K562 (cell line): Measurements from ENCODE around the gene BEND6. TPM values are rescaled to one million over a fixed set of nuclear protein-coding genes. Genes with fewer than 3 reads are reported as not detected.

Experiments
- CXXC5 ChIP-seq: fragments of 250-450 bp; sonication (Bioruptor Pico); IDR thresholded peaks from 2 replicates; pipeline ENCODE4 v1.8.0; 2022; ENCODE audit warnings: inconsistent platforms, mild to moderate bottlenecking, moderate library complexity
- ELK1 ChIP-seq: sonication (generic); formaldehyde crosslinking; IDR thresholded peaks from 2 replicates; pipeline ENCODE4 v1.8.1; 2022; ENCODE audit warnings: missing genetic modification reagents
- EP300 ChIP-seq: IDR thresholded peaks from 2 replicates; pipeline ENCODE4 v1.6.1; 2012; ENCODE audit warnings: low read length, improper control_type of control experiment
- FOXJ2 ChIP-seq: fragments of 200-800 bp; sonication (Bioruptor generic); IDR thresholded peaks from 2 replicates; pipeline ENCODE4 v1.6.1; 2016; ENCODE audit warnings: missing genetic modification characterization, missing compliant biosample characterization
- KHSRP ChIP-seq: fragments of 450-650 bp; IDR thresholded peaks from 2 replicates; pipeline ENCODE4 v1.6.1; 2017
- NCOR1 ChIP-seq: fragments of 450-650 bp; IDR thresholded peaks from 2 replicates; pipeline ENCODE4 v1.6.1; 2016; ENCODE audit warnings: mild to moderate bottlenecking, moderate library complexity
- NFIC ChIP-seq: fragments of 450-650 bp; IDR thresholded peaks from 2 replicates; pipeline ENCODE4 v1.6.1; 2017; ENCODE audit warnings: mild to moderate bottlenecking, inconsistent platforms
- PCBP1 ChIP-seq: fragments of 200-400 bp; formaldehyde crosslinking; IDR thresholded peaks from 2 replicates; pipeline ENCODE4 v1.6.1; 2018; ENCODE audit warnings: mild to moderate bottlenecking, low read depth, low read length; ENCODE audit not compliant: poor library complexity, severe bottlenecking
- PRDM10 ChIP-seq: fragments of 450-650 bp; IDR thresholded peaks from 2 replicates; pipeline ENCODE4 v1.6.1; 2018; ENCODE audit not compliant: partially characterized antibody
- RNF2 ChIP-seq: sonication (generic); IDR thresholded peaks from 2 replicates; pipeline ENCODE4 v1.6.1; 2016
- SAFB ChIP-seq: fragments of 200-400 bp; formaldehyde crosslinking; IDR thresholded peaks from 2 replicates; pipeline ENCODE4 v1.6.1; 2017; ENCODE audit warnings: low read depth, low read length, borderline replicate concordance
- SLC30A9 ChIP-seq: fragments of 250-450 bp; sonication (Bioruptor Pico); IDR thresholded peaks from 2 replicates; pipeline ENCODE4 v1.8.0; 2022; ENCODE audit warnings: mild to moderate bottlenecking, moderate library complexity
- SMAD2 ChIP-seq: fragments of 150-350 bp; IDR thresholded peaks from 2 replicates; pipeline ENCODE4 v1.6.1; 2014; ENCODE audit warnings: low read depth, mild to moderate bottlenecking, low read length
- SNRNP70 ChIP-seq: fragments of 200-400 bp; formaldehyde crosslinking; optimal IDR thresholded peaks from 2 replicates; pipeline ENCODE3; 2017; ENCODE audit warnings: low read depth, low read length
- SRSF7 ChIP-seq: fragments of 200-400 bp; formaldehyde crosslinking; optimal IDR thresholded peaks from 2 replicates; pipeline ENCODE3; 2017; ENCODE audit warnings: mild to moderate bottlenecking, low read depth, low read length
- SUPT5H ChIP-seq: fragments of 450-650 bp; IDR thresholded peaks from 2 replicates; pipeline ENCODE4 v1.6.1; 2016
- TBL1XR1 ChIP-seq, 2 experiments: IDR thresholded peaks; 2 replicates each; pipeline ENCODE4 v1.6.1; 2012; ENCODE audit warnings: improper control_type of control experiment in 2 of 2, low read length in 2 of 2, mild to moderate bottlenecking in 1 of 2
- TFAM ChIP-seq: fragments of 250-450 bp; sonication (Bioruptor Pico); conservative IDR thresholded peaks from 2 replicates; pipeline ENCODE4 v1.5.0; 2021; ENCODE audit warnings: mild to moderate bottlenecking, moderate library complexity
- THRAP3 ChIP-seq: fragments of 450-650 bp; IDR thresholded peaks from 2 replicates; pipeline ENCODE4 v1.6.1; 2016; ENCODE audit warnings: mild to moderate bottlenecking, inconsistent platforms, borderline replicate concordance
- ZBTB33 ChIP-seq: sonication (generic); formaldehyde crosslinking; IDR thresholded peaks from 2 replicates; pipeline ENCODE4 v1.8.1; 2023; ENCODE audit warnings: mild to moderate bottlenecking, missing genetic modification reagents
- ZNF133 ChIP-seq: fragments of 250-450 bp; sonication (Bioruptor Pico); IDR thresholded peaks from 2 replicates; pipeline ENCODE4 v1.4.0; 2020; ENCODE audit warnings: mild to moderate bottlenecking
- ZNF217 ChIP-seq: sonication (generic); formaldehyde crosslinking; IDR thresholded peaks from 2 replicates; pipeline ENCODE4 v1.8.0; 2022; ENCODE audit warnings: mild to moderate bottlenecking, missing genetic modification reagents
- ZNF699 ChIP-seq: fragments of 250-450 bp; sonication (Bioruptor Pico); IDR thresholded peaks from 2 replicates; pipeline ENCODE4 v1.8.0; 2021; ENCODE audit warnings: mild to moderate bottlenecking, moderate library complexity; ENCODE audit not compliant: insufficient replicate concordance
- polyA plus RNA-seq, 8 experiments: library from polyadenylated mRNA; depleted of rRNA in 4 of 8; stranded (reverse) in 5 of 8; unstranded in 3 of 8; fragments of >200 nt; fragmentation: Nextera tagmentation in 2 of 8; fragmentation: Illumina TruSeq in 1 of 8; extraction: Ambion mirVana in 2 of 8; extraction: Trizol in 1 of 8; gene quantifications; 2 replicates each; pipeline versions ENCODE4 v1.2.1 to v1.2.3, GENCODE V29; 2011 to 2014; ENCODE audit warnings: inconsistent platforms in 1 of 8, missing spikeins in 1 of 8
- total RNA-seq, 7 experiments: library from RNA; depleted of rRNA in 6 of 7; stranded (reverse); fragments of >200 nt in 6 of 7; fragmentation: Illumina TruSeq in 2 of 7; extraction: Trizol in 2 of 7; gene quantifications; 2 replicates each; pipeline versions ENCODE4 v1.2.1 to v1.2.3, GENCODE V29; 2011 to 2021; ENCODE audit warnings: low replicate concordance in 1 of 7

Gene BEND6
- total and polyA plus RNA-seq, 9 of the 15 experiments (the other 6 are each of a cell fraction or from before 2014, with no cell fraction given), result 0.37 to 4.0 (median 1.1) TPM

GRCh38 chr6:56955171-56956155 lies 556 bp downstream of the BEND6 start (continued):
- TF ChIP-seq ELK1 (CRISPR knock-in tag) (no peak), NFIC (peak; percentile 65; the same call in 1 of the 2 replicates), NCOR1 (no peak), SUPT5H (peak; percentile 38; the same call in 1 of the 2 replicates), EP300 (no peak; the same call in 1 of the 2 replicates), ZBTB33 (no peak), PRDM10 (peak; percentile 62), RNF2 (no peak), SAFB (no peak), TBL1XR1 (IDR thresholded peaks at IDR 0.05; ENCODE audit: low read length in 2 of 2) (no peak; a peak in 1 of 4 replicates), ZNF699 (CRISPR knock-in tag) (no peak), SRSF7 (no peak), SMAD2 (no peak), ZNF133 (CRISPR knock-in tag) (no peak), CXXC5 (CRISPR knock-in tag) (peak; percentile 26), KHSRP (no peak), PCBP1 (no peak), SNRNP70 (no peak), TFAM (CRISPR knock-in tag) (no peak), ZNF217 (CRISPR knock-in tag) (no peak), THRAP3 (no peak), FOXJ2 (tag) (no peak), SLC30A9 (no peak)
